Esophagus squamous epithelium (tissue), 4 donors: ENCODE data around the gene RASA2.

Experiments
- CTCF ChIP-seq, 6 experiments: fragments of 450-650 bp in 4 of 6; fragments of 200-600 bp in 2 of 6; sonication (generic) in 2 of 6; IDR thresholded peaks; one replicate each; pipeline ENCODE4 v1.5.1; 2016 to 2019; ENCODE audit warnings: antibody characterized with exemption in 6 of 6, mild to moderate bottlenecking in 4 of 6, moderate library complexity in 4 of 6
- POLR2A ChIP-seq, 4 donors: fragments of 450-650 bp; IDR thresholded peaks; one replicate each; pipeline ENCODE4 v1.6.1; 2017; ENCODE audit warnings: antibody characterized with exemption in 4 of 4, mild to moderate bottlenecking in 4 of 4, moderate library complexity in 3 of 4

GRCh38 chr3:141539431-141540187 is 52.8 kb downstream of the RASA2 start:
- TF ChIP-seq CTCF (IDR thresholded peaks at IDR 0.05) (no peak), POLR2A (IDR thresholded peaks at IDR 0.05) (no peak)
